G401 (cell line): ENCODE data around the gene KIF25. TPM values are rescaled to one million over a fixed set of nuclear protein-coding genes. Genes with fewer than 3 reads are reported as not detected.
"Not testable (repeated sequence)": the region's sequence is repeated elsewhere in the genome, so short reads cannot be mapped to it uniquely, and the experiment has no call there.

Experiments used
- DNase-seq: peaks from one replicate; pipeline ENCODE4 v3.0.0-alpha.2; 2015; ENCODE audit warnings: low spot score
- in situ Hi-C: cut with HindIII; loops from 2 replicates; pipeline ENCODE4 v1.10.0; 2016; ENCODE audit warnings: low sequenced_read_pairs, mixed read lengths
- total RNA-seq: library from RNA; depleted of rRNA; stranded (reverse); fragments of >200 nt; shearing (Covaris generic); gene quantifications from 2 replicates; pipeline ENCODE4 v1.2.3, GENCODE V29; 2014

The KIF25 gene
- total RNA-seq, 1 experiment from 2014 or later: not detected

DNA sequence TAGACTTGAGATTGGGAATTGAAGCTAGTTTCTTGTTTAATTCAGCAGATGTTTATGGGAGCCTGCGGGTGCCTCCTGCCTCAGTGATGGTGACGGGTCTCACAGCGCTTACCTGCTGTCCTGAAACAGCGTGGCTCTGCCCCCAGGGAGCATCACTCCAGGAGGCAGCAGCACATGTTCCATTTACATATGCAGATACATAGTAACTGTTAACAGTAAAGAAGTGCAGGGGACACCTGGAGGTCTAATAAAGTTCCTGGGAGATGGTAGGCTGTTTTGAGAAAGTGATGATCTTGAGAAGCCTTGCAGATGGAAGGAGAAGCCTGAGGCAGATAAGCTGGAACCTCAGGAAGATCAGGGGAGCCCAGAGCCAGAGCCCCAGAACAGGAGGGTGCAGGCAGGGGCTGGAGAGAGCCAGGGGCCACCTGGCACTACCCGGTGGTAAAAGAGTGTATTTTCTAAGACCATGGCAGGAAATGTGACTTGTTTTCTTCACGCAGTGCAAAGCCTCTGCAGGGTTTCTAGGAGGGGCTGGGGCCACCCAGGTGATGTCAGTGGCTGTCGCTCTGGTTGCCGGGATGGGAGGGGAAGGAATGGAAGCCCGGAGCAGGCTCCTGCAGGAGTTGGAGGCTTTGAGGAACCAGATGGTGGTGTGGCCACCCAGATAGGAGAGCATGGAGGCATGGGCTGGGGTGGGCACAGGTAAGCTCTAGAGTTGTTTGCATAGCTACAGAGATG, 24.2 kb upstream of the KIF25 start:
- peak; percentile 13 for DNase-seq
- in situ Hi-C loops: no loop called here

DNA sequence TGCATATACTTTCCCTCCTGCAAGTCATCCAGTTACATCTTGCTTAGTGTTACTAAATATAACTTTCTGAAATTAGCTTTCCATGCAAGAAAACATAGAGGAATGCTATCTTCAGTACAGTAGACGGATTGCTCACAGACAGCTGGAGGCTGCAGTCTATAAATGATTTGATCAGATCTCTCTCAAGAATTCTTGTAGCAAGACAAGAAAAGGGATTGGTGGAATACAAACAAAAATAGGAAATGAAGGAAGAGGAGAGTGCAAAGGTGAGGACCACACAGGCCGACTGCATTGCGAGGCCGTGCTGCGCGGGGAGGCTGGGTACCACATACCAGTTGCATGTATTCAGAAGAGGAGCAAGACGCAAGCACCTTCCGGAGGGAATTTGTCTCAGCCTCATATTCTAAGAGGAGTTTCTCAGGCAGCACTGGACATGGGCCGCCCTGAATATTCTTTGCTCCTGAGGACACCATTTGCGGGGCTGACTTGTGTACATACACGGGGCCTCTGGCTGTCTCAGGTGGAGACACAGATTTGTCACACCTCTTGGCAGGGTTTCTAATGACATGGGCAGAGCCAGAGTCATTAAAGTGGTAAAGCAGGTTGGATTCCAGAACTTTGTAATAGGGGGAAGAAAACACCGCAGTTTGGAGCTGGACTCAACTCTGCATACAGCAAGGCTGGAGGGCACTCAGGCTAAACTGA, 22.7 kb upstream of the KIF25 start:
- in situ Hi-C loops: no loop called here

DNA sequence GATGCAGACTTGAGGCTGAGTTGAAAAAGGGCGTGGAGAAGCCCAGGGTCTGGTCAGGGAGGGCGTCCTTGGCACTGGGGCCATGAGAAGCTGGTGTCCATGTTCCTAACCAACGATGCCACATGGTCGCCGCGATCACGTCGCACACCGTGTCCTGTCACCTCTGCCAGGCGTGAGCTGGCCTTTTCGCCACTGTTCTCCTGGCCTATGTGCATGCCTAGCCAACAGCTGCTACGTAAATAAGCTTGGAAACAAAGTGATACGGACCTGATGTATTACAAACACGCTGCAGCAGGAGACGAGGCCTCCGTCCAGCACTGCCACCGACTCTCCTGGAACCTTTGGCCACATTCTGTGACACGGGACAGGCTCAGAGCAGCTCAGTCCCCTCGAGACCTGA, 22.0 kb upstream of the KIF25 start:
- in situ Hi-C loops: no loop called here
- no peak for DNase-seq

More for the DNA sequence above, 22.7 kb upstream of the KIF25 start:
- DNase-seq: no peak

DNA sequence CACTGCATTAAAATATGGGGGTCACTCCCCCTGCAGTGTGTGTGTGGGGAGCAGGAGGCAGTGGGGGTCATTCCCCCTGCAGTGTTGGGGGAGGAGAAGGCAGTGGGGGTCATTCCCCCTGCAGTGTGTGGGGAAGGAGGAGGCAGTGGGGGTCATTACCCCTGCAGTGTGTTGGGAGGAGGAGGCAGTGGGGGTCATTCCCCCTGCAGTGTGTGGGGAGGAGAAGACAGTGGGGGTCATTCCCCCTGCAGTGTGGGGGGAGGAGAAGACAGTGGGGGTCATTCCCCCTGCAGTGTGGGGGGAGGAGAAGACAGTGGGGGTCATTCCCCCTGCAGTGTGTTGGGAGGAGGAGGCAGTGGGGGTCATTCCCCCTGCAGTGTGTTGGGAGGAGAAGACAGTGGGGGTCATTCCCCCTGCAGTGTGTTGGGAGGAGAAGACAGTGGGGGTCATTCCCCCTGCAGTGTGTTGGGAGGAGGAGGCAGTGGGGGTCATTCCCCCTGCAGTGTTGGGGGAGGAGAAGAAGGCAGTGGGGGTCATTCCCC, 21.3 kb upstream of the KIF25 start:
- in situ Hi-C loops, DNase-seq: not testable (repeated sequence)

DNA sequence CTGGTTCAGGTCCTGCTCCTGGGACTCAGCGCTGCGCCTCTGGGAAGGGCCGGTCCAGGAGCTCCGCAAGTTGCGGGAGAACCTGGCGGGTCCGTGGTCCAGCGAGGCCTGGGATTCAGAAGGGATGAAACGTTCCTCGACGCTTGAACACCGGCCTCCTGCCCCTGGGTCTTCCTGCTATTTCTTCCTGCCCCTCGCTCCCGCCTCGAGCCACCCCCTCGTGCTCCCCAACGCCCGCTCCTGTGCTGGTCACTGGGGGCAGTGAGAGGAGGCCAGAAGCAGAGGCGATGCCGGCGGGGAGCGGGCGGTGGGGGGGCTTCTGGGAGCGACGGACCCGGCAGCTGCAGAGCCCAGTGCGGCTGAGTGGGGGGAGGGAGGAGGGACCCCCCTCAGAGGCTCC, 20.8 kb upstream of the KIF25 start:
- DNase-seq: no peak
- in situ Hi-C loops: no loop called here

DNA sequence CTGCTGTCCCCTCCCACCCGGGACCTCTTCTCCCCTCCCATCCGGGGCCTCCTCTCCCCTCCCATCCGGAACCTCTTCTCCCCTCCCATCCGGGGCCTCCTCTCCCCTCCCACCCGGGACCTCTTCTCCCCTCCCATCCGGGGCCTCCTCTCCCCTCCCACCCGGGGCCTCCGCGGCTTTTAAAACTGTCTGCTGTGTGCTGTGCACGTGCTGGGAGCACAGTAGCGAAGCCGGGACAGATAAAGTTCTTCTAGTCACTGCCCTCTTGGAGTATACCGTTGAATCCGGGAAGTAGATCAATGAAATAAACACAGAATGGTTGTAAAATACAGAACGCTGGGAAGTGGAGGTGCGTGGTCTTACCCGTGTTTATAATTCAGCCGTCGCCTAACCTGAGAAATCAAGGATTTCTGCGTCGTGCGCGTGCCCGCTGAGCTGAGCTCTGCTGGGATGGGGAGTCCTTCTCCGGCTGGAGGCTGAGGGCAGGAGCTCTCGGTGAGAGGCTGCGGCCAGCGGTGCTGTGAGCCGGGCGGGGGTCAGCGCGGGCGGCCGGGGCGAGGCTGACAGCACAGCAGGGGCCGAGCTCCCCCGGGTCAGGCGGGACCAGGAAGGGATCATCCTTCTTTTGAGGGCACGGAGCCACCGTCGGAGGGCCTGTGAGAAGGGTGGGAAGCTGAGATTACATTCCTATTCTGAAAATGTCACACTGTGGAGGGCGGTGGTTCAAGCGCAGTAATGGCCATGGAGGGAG, 19.6 kb upstream of the KIF25 start:
- DNase-seq: no peak
- in situ Hi-C loops: no loop called here

DNA sequence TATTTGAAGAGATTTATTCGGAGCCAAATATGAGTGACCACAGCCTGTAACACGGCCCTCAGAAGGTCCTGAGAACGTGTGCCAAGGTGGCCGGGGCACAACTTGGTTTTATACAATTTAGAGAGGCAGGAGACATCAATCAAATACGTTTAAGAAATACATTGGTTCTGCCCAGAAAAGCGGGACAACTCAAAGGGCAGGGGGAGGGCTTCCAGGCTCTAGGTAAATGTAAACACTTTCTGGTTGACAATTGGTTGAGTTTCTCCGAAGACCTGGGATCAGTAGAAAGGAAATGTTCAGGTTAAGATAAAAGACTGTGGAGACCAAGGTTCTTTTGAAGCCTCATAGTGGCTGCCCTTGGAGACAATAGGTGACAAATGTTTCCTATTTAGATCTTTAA, 18.9 kb upstream of the KIF25 start:
- in situ Hi-C loops: no loop called here
- no peak for DNase-seq

DNA sequence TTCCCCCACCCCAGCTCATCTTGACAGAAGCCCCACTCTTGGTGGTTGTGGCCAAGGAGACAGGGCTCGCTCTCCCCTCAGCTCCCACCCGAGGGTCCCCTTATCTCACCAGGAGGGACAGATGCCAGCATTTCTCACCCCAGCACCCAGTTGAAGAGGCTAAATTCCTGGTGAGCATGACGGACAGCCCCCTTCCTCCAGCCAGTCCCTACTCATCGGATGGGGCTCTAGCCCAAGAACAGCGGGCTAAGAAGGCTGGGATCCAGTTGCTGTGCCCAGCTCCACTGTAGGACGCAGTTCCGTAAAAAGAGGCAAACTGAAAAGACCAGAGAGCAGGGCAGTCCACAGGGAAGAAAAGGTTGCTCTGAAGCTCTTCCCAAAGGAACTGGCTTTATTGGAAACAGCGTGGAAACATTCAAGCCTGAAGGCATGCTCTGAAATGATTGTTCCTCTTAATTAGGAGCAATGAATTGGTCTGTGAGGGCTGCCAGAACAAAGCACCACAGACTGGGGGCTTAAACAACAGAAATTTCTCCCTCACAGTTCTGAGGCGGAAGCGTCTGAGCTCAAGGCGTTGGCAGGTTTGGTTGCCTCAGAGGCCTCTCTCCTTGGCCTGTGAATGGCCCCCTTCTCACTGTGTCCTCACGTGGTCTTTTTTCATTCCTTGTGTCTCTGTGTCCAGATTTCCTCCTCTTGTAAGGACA, 17.9 kb upstream of the KIF25 start:
- in situ Hi-C loops: no loop called here
- DNase-seq: no peak

DNA sequence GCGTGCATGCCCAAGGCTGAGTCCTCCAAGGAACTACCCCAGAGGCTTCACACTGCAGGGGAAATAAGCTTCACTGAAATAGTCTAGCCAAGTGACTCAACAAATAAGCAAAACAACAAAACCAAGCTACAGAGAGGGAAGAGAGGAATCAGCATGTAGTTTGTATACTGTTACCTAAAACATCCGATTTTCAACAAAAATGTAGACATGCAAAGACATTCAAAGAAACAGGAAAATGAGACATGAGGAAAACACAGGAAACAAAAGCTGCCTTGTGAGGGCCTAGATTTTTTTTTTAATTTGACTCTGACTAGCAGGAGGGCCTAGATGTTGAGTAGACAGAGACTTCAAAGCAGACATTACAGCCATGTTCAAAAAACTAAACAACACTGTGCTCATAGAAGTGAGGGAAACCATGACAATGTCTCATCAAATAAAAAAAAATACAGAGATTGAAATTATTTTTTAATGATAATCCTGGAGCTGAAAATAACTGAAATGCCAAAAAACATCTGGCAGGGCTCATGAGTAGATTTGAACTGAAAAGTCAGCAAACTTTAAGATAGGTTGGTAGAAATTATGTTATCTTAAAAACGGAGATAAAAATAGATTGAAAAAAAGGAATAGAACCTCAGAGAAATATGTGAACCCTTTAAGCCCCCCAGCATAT, 16.4 kb upstream of the KIF25 start:
- in situ Hi-C loops: no loop called here
- DNase-seq: no peak

DNA sequence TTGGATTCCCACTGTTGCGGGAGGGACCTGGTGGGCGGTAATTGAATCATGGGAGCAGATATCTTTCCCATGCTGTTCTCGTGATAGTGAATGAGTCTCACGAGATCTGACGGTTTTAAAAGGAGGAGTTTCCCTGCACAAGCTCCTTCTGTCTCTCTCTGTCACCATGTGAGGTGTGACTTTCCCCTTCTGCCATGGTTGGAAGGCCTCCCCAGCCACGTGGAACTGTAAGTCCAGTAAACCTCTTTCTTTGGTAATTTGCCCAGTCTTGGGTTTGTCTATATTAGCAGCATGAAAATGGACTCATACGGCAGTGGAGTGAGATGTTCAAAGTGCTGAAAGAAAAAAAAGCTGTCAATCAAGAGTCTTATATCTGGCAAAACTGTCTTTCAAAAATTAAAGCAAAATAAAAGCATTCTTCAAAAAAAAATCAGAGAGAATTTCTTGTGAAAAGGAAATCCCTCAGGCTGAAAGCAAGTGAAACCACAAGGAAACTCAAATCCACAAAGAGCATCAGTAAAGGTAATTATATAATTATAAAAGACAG, 15.5 kb upstream of the KIF25 start:
- in situ Hi-C loops: no loop called here
- peak; percentile 28 for DNase-seq

DNA sequence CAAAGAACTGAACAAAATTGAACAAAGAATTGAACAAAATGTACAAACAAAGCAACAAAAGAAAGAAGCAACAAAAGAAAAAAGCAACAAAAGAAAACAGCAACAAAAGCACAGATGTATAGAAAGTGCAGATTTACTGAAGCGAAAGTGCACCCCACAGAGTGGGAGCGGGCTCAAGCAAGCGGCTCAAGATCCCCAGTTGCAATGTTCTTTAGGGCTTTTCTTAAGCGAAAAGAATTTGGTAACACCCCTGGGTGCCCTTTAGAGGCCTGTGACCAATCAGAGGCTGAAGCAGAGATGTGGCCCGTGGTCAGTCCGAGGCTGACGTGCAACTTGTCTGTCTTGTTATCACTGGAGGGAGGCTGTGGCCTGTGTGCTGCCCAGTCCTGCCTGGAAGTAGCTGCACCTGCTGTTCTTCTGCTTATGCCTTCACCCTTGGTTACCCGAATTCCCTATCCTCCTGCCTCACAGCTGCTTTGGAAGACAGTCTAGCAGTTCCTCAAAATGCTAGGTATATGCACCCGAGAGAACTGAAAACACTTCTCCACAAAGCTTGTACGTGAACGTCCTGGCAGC, 13.2 kb upstream of the KIF25 start:
- in situ Hi-C loops: no loop called here
- no peak for DNase-seq

DNA sequence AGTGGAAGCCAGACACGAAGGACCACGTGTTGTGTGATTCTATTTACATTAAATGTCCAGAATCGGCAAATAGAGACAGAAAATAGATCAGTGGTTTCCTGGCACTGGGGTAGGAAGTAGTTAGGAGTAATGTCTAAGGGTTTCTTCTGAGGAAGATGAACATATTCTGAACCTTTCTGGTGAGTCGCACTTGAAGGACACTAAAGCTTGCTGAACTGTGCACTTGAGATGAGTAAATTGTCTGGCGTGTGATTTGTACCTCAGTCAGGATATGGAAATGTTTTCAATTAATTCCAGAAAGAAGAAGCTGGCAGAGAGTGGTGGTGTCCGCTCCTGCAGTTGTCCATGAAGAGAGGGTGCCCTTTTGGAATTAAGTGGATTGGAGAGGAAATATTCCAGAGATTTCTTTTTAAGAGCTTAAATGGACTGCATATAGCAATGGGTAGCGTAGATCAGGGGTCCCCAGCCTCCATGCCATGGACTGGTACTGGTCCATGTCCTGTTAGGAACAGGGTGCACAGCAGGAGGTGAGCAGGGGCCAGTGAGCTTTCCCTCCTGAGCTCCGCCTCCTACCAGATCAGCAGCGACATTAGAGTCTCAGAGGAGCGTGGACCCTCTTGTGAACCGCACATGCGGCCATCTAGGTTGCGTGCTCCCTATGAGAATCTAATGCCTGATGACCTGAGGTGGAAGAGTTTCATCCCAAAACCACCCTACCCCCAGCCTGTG, 12.4 kb upstream of the KIF25 start:
- DNase-seq: no peak
- in situ Hi-C loops: no loop called here

DNA sequence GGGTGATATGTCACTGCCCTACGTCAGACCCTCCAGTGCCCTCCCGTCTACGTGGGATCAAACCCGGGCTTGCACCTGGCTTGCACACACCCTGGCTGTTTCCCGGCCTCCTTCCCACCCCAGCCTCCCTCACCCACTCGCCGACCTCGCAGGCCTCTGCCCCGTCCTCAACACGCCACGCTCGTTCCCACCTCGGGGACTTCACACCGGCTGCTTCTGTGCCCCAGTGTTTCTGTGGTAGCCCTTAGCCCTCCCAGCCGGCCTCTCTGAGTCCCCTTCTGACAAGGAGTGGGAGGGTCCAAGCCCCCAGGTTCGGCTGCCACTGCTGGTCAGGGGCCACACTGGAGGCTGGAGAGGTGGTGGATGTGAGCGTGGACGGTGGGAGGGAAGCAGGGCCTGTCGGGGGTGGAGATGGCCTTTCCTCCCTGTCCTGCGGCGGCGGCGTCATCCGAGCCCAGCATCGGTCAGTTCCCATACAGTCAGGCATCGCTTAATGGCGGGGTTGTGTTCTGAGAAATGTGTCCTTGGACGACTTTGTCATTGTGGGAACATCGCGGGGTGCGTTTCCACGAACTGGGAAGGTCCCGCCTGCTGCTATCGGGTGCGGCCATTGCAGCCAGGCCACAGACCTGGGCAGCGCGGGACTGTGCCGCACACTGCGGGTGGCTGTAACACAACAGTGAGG, 11.4 kb upstream of the KIF25 start:
- DNase-seq: no peak

DNA sequence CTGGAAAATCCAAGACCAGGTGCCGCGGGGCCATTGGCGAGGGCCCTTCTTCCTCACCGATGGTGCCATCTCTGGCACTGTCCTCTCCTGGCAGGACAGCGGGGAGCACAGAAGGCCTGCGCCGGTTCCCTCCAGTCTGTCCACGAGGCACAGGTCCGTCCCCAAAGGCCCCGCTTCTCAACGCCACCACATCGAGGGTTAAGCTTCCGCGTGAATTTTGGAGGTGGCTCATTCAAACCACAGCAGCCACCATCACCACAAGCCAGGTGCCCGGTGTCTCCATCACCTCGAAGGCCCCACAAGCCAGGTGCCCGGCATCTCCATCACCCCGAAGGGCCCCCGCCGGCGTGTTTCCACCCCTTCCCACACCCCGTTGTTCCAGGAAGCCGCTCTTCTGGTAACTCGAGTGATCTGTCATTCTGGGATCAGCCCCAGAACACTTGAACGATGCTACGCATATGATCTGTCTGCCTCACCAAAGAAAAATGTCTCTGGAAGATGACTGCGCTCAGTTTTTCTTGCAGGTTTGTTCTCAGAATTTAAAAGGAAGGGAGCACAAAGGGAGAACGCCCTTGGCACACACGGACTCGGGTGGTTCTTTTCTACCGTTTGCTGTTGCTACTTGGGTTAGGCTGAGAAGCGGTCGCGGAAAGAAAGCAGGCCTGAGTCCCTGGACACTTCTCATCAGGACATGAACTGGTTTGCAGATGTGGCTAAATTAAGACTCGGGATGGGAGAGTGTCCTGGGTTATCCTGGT, 9.9 kb upstream of the KIF25 start:
- in situ Hi-C loops: no loop called here
- no peak for DNase-seq

More for the DNA sequence above, 11.4 kb upstream of the KIF25 start:
- in situ Hi-C loops: no loop called here

DNA sequence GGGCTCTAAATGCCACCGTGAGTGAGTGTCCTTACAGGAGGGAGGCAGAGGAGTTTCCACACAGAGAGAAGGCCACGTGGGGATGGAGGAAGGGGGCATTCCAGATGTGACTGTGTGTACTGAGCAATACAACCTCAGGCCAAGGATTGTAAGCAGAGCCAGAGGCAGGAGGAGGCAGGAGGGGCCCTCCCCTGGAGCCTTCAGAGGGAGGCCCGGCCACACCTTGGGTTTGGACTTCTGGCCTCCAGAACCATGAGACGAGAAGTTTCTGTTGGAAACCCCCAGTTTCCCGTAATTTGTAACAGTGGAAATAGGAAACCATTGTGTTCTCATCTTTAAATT, 9.3 kb upstream of the KIF25 start:
- in situ Hi-C loops: no loop called here
- no peak for DNase-seq
